ENCODE data around the gene DHX58.

DHX58 gene

GRCh38 chr17:42081516-42082129 is 30.9 kb downstream of the DHX58 start:
- no peak for TF ChIP-seq CTCF (IDR thresholded peaks at IDR 0.05; ENCODE audit: insufficient read depth, low read length)
- TF ChIP-seq, protein P1, sequence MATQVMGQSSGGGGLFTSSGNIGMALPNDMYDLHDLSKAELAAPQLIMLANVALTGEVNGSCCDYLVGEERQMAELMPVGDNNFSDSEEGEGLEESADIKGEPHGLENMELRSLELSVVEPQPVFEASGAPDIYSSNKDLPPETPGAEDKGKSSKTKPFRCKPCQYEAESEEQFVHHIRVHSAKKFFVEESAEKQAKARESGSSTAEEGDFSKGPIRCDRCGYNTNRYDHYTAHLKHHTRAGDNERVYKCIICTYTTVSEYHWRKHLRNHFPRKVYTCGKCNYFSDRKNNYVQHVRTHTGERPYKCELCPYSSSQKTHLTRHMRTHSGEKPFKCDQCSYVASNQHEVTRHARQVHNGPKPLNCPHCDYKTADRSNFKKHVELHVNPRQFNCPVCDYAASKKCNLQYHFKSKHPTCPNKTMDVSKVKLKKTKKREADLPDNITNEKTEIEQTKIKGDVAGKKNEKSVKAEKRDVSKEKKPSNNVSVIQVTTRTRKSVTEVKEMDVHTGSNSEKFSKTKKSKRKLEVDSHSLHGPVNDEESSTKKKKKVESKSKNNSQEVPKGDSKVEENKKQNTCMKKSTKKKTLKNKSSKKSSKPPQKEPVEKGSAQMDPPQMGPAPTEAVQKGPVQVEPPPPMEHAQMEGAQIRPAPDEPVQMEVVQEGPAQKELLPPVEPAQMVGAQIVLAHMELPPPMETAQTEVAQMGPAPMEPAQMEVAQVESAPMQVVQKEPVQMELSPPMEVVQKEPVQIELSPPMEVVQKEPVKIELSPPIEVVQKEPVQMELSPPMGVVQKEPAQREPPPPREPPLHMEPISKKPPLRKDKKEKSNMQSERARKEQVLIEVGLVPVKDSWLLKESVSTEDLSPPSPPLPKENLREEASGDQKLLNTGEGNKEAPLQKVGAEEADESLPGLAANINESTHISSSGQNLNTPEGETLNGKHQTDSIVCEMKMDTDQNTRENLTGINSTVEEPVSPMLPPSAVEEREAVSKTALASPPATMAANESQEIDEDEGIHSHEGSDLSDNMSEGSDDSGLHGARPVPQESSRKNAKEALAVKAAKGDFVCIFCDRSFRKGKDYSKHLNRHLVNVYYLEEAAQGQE (IDR thresholded peaks at IDR 0.05; ENCODE audit: insufficient replicate concordance, low read depth), result no peak
- TF ChIP-seq SPI1 (IDR thresholded peaks at IDR 0.05; ENCODE audit: borderline replicate concordance, low read depth), result no peak
- no peak for TF ChIP-seq POLR2AphosphoS5 (IDR thresholded peaks at IDR 0.05; ENCODE audit: low read depth)
- TF ChIP-seq GABPA (IDR thresholded peaks at IDR 0.05; ENCODE audit: low read depth), result no peak
- no peaks in the 10 kb centered on the region for H3K27me3 ChIP-seq (ENCODE audit: insufficient read depth, poor library complexity, severe bottlenecking)
- no peak for DNase-seq (ENCODE audit: low read depth in 1 of 2, low spot score in 1 of 2)
- H3K4me3 ChIP-seq (replicated peaks; ENCODE audit: insufficient read depth, low read length), result no peak overlapping the region
- H3K27ac ChIP-seq (replicated peaks), result no peak overlapping the region

- TF ChIP-seq POLR2AphosphoS5 (IDR thresholded peaks at IDR 0.05; ENCODE audit: low read depth) (no peak), SPI1 (IDR thresholded peaks at IDR 0.05; ENCODE audit: borderline replicate concordance, low read depth) (no peak), CTCF (IDR thresholded peaks at IDR 0.05; ENCODE audit: insufficient read depth, low read length) (no peak), GABPA (IDR thresholded peaks at IDR 0.05; ENCODE audit: low read depth) (no peak)
- TF ChIP-seq, protein P1 (IDR thresholded peaks at IDR 0.05; ENCODE audit: insufficient replicate concordance, low read depth), result no peak
- DNase-seq (ENCODE audit: low read depth in 1 of 2, low spot score in 1 of 2), result no peak
- Histone ChIP-seq H3K27me3 (ENCODE audit: insufficient read depth, poor library complexity, severe bottlenecking) (no peaks in the 10 kb centered on the region), H3K4me3 (replicated peaks; ENCODE audit: insufficient read depth, low read length) (no peak overlapping the region), H3K27ac (replicated peaks) (no peak overlapping the region)
These were observed 33.0 kb downstream of the DHX58 start for GRCh38 chr17:42079541-42079940.

GRCh38 chr17:42078396-42079043 is 34.0 kb downstream of the DHX58 start:
- Histone ChIP-seq H3K27ac (replicated peaks) (no peak overlapping the region), H3K27me3 (ENCODE audit: insufficient read depth, poor library complexity, severe bottlenecking) (no peaks in the 10 kb centered on the region), H3K4me3 (replicated peaks; ENCODE audit: insufficient read depth, low read length) (no peak overlapping the region)
- DNase-seq (ENCODE audit: low read depth in 1 of 2, low spot score in 1 of 2), result no peak
- TF ChIP-seq GABPA (IDR thresholded peaks at IDR 0.05; ENCODE audit: low read depth) (no peak), POLR2AphosphoS5 (IDR thresholded peaks at IDR 0.05; ENCODE audit: low read depth) (no peak)
- TF ChIP-seq, protein P1 (IDR thresholded peaks at IDR 0.05; ENCODE audit: insufficient replicate concordance, low read depth), result no peak

All from HL-60 (cell line).